OCI-LY7 (cell line): Measurements from ENCODE around the gene TEX50. TPM values are rescaled to one million over a fixed set of nuclear protein-coding genes. Genes with fewer than 3 reads are reported as not detected.
"Not testable (repeated sequence)": the region's sequence is repeated elsewhere in the genome, so short reads cannot be mapped to it uniquely, and the experiment has no call there.

Source experiments
- BruUV-seq: library from RNA; stranded (reverse); fragments of 400-500 nt; replicated peaks from 2 replicates; lab custom pipeline; 2021; lab: Mats Ljungman, UMichigan
- CTCF ChIA-PET: fragments of 300-600 bp; sonication (Branson Sonifier 250); formaldehyde crosslinking; loops from one replicate; lab custom pipeline; 2022; ENCODE audit warnings: antibody characterized with exemption; ENCODE audit not compliant: unreplicated experiment; lab: Charles Lee
- POLR2A ChIA-PET: fragments of 300-600 bp; sonication (Branson Sonifier 250); formaldehyde crosslinking; loops from one replicate; lab custom pipeline; 2022; ENCODE audit warnings: antibody characterized with exemption; lab: Charles Lee
- DNase-seq: peaks from one replicate; pipeline ENCODE4 v3.0.0-alpha.2; 2015; ENCODE audit warnings: low spot score
- H2AFZ ChIP-seq: fragments of 200-600 bp; sonication (generic), shearing (Covaris generic); 2 replicates; pipeline ENCODE4 v1.6.1; 2014; ENCODE audit warnings: mild to moderate bottlenecking, antibody characterized with exemption, low read length, moderate library complexity
- H3K27ac ChIP-seq: fragments of 200-600 bp; sonication (generic); 2 replicates; pipeline ENCODE4 v1.5.1; 2014; ENCODE audit warnings: mixed run types, low read depth, mild to moderate bottlenecking, moderate library complexity, low read length, inconsistent platforms; ENCODE audit not compliant: poor library complexity, severe bottlenecking
- H3K36me3 ChIP-seq: fragments of 200-600 bp; sonication (generic); 2 replicates; pipeline ENCODE4 v1.6.1; 2014; ENCODE audit warnings: mild to moderate bottlenecking, antibody characterized with exemption, low read length, moderate library complexity, mixed read lengths; ENCODE audit not compliant: insufficient read depth
- H3K4me1 ChIP-seq: fragments of 200-600 bp; sonication (generic); 2 replicates; pipeline ENCODE4 v1.5.1; 2014; ENCODE audit warnings: mild to moderate bottlenecking, low read length; ENCODE audit not compliant: insufficient read depth, poor library complexity, severe bottlenecking
- H3K4me2 ChIP-seq: fragments of 200-600 bp; sonication (generic); 2 replicates; pipeline ENCODE4 v1.6.1; 2014; ENCODE audit warnings: mild to moderate bottlenecking, low read length
- H3K4me3 ChIP-seq: fragments of 200-600 bp; sonication (generic); 2 replicates; pipeline ENCODE4 v1.5.1; 2014; ENCODE audit warnings: mild to moderate bottlenecking, low read depth, low read length; ENCODE audit not compliant: poor library complexity, severe bottlenecking
- H3K79me2 ChIP-seq: fragments of 200-600 bp; sonication (generic); 2 replicates; pipeline ENCODE4 v1.6.1; 2016; ENCODE audit warnings: low read depth, mild to moderate bottlenecking, low read length, moderate library complexity, mixed read lengths; ENCODE audit not compliant: insufficient read depth
- H3K9me2 ChIP-seq: fragments of 200-600 bp; sonication (generic); 2 replicates; pipeline ENCODE4 v1.6.1; 2016; ENCODE audit warnings: mild to moderate bottlenecking, low read length, mixed read lengths; ENCODE audit not compliant: insufficient read depth
- H3K9me3 ChIP-seq: fragments of 200-600 bp; sonication (generic); 2 replicates; pipeline ENCODE4 v1.6.1; 2014; ENCODE audit warnings: mild to moderate bottlenecking, mixed run types, low read length, mixed read lengths
- H4K20me1 ChIP-seq: fragments of 200-600 bp; sonication (generic); 2 replicates; pipeline ENCODE4 v1.6.1; 2014; ENCODE audit warnings: mild to moderate bottlenecking, antibody characterized with exemption, low read length, moderate library complexity, mixed read lengths; ENCODE audit not compliant: insufficient read depth
- CTCF ChIP-seq: fragments of 200-600 bp; sonication (generic); conservative IDR thresholded peaks from 2 replicates; pipeline ENCODE4 v1.5.1; 2014; ENCODE audit warnings: mild to moderate bottlenecking, antibody characterized with exemption, low read length, moderate library complexity, mixed read lengths
- EZH2phosphoT487 ChIP-seq: fragments of 200-600 bp; sonication (generic); IDR thresholded peaks from 2 replicates; pipeline ENCODE4 v1.6.1; 2018; ENCODE audit warnings: low read depth, borderline replicate concordance, mild to moderate bottlenecking, mixed run types, antibody characterized with exemption, low read length, moderate library complexity, mixed read lengths
- intact Hi-C: fragments of 100-400 bp; cut with micrococcal nuclease; formaldehyde crosslinking; loops from one replicate; pipeline ENCODE4 v1.10.0; 2022; ENCODE audit not compliant: unreplicated experiment
- total RNA-seq, 2 experiments: library from RNA; depleted of rRNA in 1 of 2; stranded (reverse); fragments of >200 nt in 1 of 2; shearing (Covaris generic) in 1 of 2; gene quantifications; 2 replicates each; pipeline ENCODE4 v1.2.3, GENCODE V29; 2014 to 2022

TEX50 gene
- total RNA-seq, 2 experiments from 2014 or later: not detected

- Histone ChIP-seq H3K9me2 (no peaks in the 10 kb centered on the region), H3K4me2 (no peak overlapping the region), H3K36me3 (no peaks in the 10 kb centered on the region), H3K79me2 (no peaks in the 10 kb centered on the region), H3K27ac (no peak overlapping the region), H2AFZ (no peak overlapping the region), H4K20me1 (no peaks in the 10 kb centered on the region), H3K9me3 (no peaks in the 10 kb centered on the region), H3K4me3 (no peak overlapping the region), H3K4me1 (no peaks in the 10 kb centered on the region)
- no peak for DNase-seq
- ChIA-PET POLR2A (interaction anchor here (0.6 to 0.7 kb wide), 3 partner anchors 60 to 189 kb away, joined by 3 to 4 read pairs (median 3); no protein-coding TSS in a partner anchor), CTCF (no interaction called here)
- no TSS peak for BruUV-seq
- intact Hi-C loops: loop anchor here (10.0 kb wide), 1 partner anchor 937 kb away; no protein-coding TSS in a partner anchor
- TF ChIP-seq EZH2phosphoT487: no peak
- TF ChIP-seq CTCF: no peak
Measured at GRCh38 chr1:173682184-173682583, 47.0 kb downstream of the TEX50 start.

- H3K4me3 ChIP-seq, BruUV-seq, H4K20me1 ChIP-seq, H3K4me2 ChIP-seq, H3K9me3 ChIP-seq, CTCF ChIA-PET, DNase-seq, H3K4me1 ChIP-seq, H3K36me3 ChIP-seq, H3K27ac ChIP-seq, POLR2A ChIA-PET, H3K79me2 ChIP-seq, H2AFZ ChIP-seq, H3K9me2 ChIP-seq: not testable (repeated sequence)
- intact Hi-C loops: loop anchor here (10.0 kb wide), 1 partner anchor 939 kb away; no protein-coding TSS in a partner anchor
Measured at GRCh38 chr1:173683838-173684237, 48.7 kb downstream of the TEX50 start.

GRCh38 chr1:173685121-173685520 is 50.0 kb downstream of the TEX50 start:
- H3K4me3 ChIP-seq, H3K4me1 ChIP-seq, H3K27ac ChIP-seq, H3K4me2 ChIP-seq, DNase-seq, H2AFZ ChIP-seq, H3K36me3 ChIP-seq, H3K9me3 ChIP-seq, POLR2A ChIA-PET, CTCF ChIA-PET, H4K20me1 ChIP-seq, H3K9me2 ChIP-seq, H3K79me2 ChIP-seq, BruUV-seq: not testable (repeated sequence)
- intact Hi-C loops: loop anchor here (10.0 kb wide), 1 partner anchor 940 kb away; no protein-coding TSS in a partner anchor

Other genes with a start within 250 kb of the TEX50 start
- 87.4 and 109 TPM in 2 replicates for gene PRDX6, start 158.0 kb upstream of the TEX50 start, total RNA-seq (2014; rRNA removed; shearing (Covaris generic))
- 144 and 148 TPM in 2 replicates for gene PRDX6, start 158.0 kb upstream of the TEX50 start, total RNA-seq (2022)
- not detected in 2 replicates for gene SLC9C2, start 32.3 kb upstream of the TEX50 start, total RNA-seq (2014; rRNA removed; shearing (Covaris generic))
- gene SLC9C2, start 32.3 kb upstream of the TEX50 start, total RNA-seq (2022): not detected in 2 replicates
- gene ANKRD45, start 34.5 kb downstream of the TEX50 start, total RNA-seq (2014; rRNA removed; shearing (Covaris generic)): not detected in 2 replicates
- 0.30 TPM in 1 of 2 replicates, not detected in the other for gene ANKRD45, start 34.5 kb downstream of the TEX50 start, total RNA-seq (2022)
- gene KLHL20, start 79.6 kb downstream of the TEX50 start, total RNA-seq (2014; rRNA removed; shearing (Covaris generic)): 17.5 and 28.2 TPM in 2 replicates
- gene KLHL20, start 79.6 kb downstream of the TEX50 start, total RNA-seq (2022): 22.6 and 25.7 TPM in 2 replicates
- gene DARS2, start 189.3 kb downstream of the TEX50 start, total RNA-seq (2014; rRNA removed; shearing (Covaris generic)): 42.4 and 45.6 TPM in 2 replicates
- gene DARS2, start 189.3 kb downstream of the TEX50 start, total RNA-seq (2022): 70.8 and 74.8 TPM in 2 replicates
- gene CENPL, start 189.5 kb downstream of the TEX50 start, total RNA-seq (2014; rRNA removed; shearing (Covaris generic)): 25.4 and 47.0 TPM in 2 replicates
- 36.1 and 39.3 TPM in 2 replicates for gene CENPL, start 189.5 kb downstream of the TEX50 start, total RNA-seq (2022)
- gene GAS5, start 232.7 kb downstream of the TEX50 start, total RNA-seq (2014; rRNA removed; shearing (Covaris generic)): 899 and 1,026 TPM in 2 replicates
- gene GAS5, start 232.7 kb downstream of the TEX50 start, total RNA-seq (2022): 901 and 987 TPM in 2 replicates
- 10.9 TPM in 2 replicates for gene ZBTB37, start 233.0 kb downstream of the TEX50 start, total RNA-seq (2014; rRNA removed; shearing (Covaris generic))
- 23.7 and 23.9 TPM in 2 replicates for gene ZBTB37, start 233.0 kb downstream of the TEX50 start, total RNA-seq (2022)